ENCODE results near the gene SYS1.

SYS1 gene

DNA sequence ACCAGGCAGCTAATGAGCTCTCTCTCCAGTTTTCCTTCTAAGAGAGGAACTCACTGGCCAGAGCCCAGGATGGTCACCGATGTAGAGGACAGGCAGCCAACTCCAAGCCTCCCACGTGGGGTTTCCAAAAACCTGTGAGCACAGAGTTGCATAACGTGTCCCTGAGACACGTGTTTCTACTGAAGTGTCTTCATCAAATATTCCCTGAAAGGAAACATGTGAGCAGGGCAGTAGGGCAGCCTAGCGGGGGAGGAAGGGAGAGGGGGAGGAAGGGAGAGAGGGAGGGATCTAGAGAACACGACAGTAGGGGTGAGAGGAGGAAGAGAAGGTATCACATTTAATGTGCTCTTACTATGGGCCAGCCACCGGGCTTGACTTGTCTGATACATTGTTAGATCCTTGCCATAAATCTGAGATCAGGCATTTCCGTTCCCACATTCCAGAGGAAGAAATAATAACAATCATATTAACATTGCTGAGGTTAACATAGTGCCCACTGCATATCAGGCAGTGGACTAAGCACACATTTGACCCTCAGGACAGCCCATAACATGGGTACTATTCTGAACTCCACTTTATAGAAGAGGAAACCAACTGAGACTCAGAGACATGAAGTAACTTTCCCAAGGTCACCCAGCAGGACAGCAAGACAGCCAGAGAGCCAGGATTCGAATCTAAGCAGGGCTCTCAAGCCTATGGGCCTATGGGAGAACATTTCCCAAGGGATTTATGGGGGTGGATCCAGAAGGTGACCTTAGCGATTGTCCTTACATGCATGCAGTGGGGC is 4.5 kb upstream of the SYS1 start:
- DNase-seq (ENCODE audit: low spot score): no peak

- DNase-seq (ENCODE audit: low spot score): no peak
Observed at GRCh38 chr20:45359069-45359405, 3.9 kb upstream of the SYS1 start.

DNA sequence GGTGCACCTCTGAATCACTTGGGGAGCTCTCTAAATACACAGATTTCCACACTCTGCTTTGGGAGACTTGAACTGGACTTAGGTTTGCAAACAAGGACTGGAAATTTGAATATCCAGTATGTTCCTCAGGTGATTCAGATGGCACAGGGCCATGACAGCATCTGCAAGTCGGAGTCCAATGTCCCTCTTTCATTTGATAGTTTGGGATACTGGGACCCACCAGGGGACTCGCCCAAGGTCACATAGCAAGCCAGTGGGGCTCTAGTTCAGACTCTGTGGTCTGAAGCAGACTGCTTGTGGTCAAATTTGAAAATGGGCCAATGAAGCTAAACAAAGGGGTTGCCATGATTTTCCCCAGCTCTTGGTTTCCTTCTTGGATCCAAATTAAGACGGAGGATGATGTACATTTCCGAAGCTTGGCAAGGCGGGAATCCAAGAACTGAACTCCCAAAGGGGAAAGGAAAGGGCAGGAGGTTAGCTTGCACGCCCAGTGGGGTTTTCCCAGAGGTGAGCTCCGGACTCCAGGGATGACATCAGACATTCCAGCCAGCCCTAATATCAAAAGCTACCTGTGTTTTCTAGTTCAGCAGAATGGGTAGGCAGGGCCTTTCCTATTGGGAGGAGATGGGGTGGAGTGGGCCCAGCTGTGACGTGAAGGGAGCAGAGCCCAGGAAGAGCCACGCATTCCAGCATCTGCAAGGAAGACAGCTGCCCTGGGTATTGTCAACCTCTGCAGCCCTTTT is 3.4 kb upstream of the SYS1 start:
- no peak for DNase-seq (ENCODE audit: low spot score)

DNA sequence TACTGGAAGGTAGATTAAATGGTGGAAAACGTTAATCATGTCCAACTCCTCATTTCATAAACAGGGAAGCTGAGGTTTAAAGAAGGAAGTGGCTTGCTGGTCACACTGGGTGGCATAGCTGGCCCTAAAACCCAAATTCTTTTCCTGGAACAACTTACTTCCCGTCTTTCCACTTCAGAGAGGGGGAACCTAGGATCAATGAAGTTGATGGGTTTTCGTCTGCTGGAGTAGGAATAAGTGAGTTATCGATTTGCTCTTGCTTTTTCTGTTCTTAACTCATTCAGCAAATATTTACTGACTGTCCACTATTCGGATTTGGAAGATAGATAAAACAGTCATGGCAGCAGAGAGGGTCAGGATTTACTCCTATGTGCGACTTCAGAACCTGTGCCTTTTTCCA is 1.2 kb upstream of the SYS1 start:
- DNase-seq (ENCODE audit: low spot score): no peak

DNA sequence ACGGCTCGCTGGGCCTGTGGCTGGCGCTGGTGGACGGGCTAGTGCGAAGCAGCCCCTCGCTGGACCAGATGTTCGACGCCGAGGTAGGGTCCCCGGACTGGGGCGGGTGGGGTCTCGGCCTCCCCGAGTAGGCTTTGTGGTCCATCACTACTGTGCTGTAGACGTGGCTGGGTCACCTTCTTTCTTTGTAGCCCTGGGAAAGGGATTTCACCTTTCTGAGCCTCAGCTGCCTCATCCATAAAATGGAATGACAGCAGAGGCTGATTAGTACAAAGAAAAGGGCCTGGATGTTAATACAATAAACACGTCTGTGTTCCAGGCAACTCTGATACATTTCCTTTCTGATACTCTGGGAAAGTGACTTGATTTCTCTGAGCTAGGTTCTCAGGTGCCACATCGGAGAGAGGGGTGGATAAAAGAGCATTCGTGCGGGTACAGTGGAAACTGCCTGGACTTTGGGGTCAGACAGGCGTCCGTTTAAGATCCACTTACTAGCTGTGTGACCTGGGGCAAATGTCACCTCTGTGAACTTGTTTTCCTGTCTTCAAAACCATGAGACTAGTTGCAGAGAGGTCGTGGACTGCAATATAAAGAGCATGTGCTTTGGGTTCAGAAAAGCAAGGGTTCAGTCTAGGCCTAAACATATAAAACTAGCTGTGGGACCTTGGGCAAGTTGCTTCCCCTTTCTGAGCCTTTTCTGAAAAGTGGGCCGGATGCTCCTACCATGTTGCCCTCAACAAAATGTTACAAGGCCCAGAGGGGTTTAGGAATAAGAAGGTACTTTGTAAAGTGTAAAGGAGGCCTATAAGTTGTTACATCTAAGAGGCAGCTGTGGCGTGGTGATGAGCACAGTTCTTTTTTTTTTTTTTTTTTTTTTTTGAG is 896 bp downstream of the SYS1 start:
- DNase-seq (ENCODE audit: low spot score): no peak

GRCh38 chr20:45365444-45365970 is 2.6 kb downstream of the SYS1 start:
- no peak for DNase-seq (ENCODE audit: low spot score)

DNA sequence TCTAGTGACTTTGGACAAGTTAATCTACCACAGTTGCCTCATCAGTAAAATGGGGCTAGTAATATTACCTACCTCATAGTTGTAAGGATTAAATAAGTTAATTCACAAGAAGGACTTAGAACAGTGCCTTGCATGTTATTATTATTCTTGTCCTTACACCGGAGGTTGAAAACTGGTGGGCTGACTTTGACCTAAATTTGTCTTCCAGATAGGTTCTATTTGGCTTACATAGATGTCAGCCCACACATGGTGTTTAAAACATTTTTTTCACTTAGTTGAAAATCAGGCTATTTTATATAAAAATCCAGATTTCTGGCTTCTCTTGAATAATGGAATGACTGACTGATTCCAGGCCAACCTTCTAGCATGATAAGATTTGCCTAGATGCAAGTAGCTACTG is 3.2 kb downstream of the SYS1 start:
- DNase-seq (ENCODE audit: low spot score): no peak

- DNase-seq (ENCODE audit: low spot score): no peak
Observed at GRCh38 chr20:45366631-45367030, 3.7 kb downstream of the SYS1 start.

- DNase-seq (ENCODE audit: low spot score): no peak
Observed at GRCh38 chr20:45367126-45367525, 4.2 kb downstream of the SYS1 start.

- DNase-seq (ENCODE audit: low spot score): peak; percentile 43
Observed at GRCh38 chr20:45368221-45368980, 5.4 kb downstream of the SYS1 start.

DNA sequence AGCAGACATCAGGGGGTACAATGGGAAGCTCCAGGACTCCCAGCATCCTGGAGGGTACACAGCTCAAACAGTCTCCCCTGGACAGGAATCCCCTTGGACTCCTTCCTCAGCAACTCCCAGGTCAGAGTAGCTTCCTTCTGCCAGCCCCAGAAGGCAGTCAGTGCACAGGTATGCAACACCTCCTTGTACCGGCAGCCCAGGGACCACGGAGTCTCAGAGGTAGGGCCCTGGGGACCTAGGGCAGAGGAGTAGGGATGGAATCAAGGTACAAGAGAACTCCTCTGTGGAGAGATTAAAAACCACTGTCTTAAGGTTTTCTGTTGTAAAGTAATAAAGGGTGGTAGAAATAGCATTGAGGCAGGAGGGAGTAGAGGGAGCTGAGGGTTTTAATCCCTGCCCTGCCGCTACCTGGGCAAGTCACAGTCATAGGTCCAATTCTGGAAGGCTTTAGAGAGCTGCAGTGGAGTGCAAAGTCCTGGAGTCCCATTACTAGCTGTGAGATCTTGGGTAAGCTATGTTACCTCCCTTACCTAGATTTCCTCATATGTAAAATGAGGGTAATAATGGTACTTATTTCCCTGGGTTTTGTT is 7.7 kb downstream of the SYS1 start:
- DNase-seq (ENCODE audit: low spot score): no peak

- DNase-seq (ENCODE audit: low spot score): no peak
Observed at GRCh38 chr20:45372241-45372640, 9.3 kb downstream of the SYS1 start.

DNA sequence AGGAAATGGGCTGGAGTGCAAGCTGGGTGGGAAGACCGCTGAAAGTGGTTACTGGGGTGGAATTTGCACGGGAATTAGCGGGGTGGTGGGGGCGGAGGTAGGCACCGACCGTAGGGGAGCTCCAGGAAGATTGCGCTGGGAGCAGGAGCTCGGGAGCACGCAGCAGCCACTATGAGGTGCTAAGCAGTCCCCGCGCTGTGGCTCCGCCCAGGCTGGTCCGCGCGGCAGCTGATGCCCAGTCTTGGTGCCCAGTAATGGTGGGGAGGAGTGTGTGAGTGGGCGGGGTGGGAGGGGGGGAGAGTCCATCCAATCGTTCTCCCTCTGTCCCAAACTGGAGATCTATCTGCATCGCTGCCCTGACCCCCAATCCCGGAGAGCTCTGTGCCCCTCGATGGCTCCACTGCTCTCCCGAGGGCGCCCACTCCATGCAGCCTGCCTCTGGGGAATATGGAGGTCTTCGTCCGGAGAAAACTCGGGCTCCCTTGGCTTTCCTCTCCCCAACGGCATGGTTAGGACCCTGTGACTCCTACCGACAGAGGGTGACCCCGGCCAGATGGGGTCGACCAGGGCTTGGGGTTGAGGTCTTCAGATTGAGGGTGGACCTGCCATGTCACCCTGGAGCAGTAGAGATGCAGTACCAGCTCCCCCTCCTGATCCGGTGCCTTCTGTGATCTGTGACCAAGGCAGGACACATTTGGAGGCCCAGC is 9.8 kb downstream of the SYS1 start:
- no peak for DNase-seq (ENCODE audit: low spot score)

- peak; percentile 91 for DNase-seq (ENCODE audit: low spot score)
Observed at GRCh38 chr20:45373353-45374100, 10.6 kb downstream of the SYS1 start.

DNA sequence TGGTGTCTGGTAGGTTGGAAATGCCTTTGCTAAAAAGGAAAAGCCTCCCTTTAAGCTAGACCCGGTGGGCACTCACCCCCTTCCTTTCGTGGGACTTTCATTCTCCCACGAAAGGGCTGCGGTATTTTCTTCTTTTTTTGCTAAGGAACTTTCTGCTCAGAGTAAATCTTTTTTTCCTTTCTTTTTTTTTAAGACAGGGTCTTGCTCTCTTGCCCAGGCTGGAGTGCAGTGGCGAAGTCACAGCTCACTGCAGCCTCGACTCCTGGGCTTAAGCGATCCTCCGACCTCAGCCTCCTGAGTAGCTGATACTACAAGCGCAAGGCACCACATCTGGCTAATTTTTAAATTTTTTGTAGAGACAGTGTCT is 11.1 kb downstream of the SYS1 start:
- no peak for DNase-seq (ENCODE audit: low spot score)

- DNase-seq (ENCODE audit: low spot score): no peak
Observed at GRCh38 chr20:45374966-45375365, 12.0 kb downstream of the SYS1 start.

- no peak for DNase-seq (ENCODE audit: low spot score)
Observed at GRCh38 chr20:45377269-45377668, 14.3 kb downstream of the SYS1 start.

- no peak for DNase-seq (ENCODE audit: low spot score)
Observed at GRCh38 chr20:45378191-45378590, 15.2 kb downstream of the SYS1 start, which contains the start of gene TP53TG5. Gene TP53TG5, minus strand, starts transcription at chr20:45378325. Its CDS starts 89 bp downstream, at chr20:45378236.

DNA sequence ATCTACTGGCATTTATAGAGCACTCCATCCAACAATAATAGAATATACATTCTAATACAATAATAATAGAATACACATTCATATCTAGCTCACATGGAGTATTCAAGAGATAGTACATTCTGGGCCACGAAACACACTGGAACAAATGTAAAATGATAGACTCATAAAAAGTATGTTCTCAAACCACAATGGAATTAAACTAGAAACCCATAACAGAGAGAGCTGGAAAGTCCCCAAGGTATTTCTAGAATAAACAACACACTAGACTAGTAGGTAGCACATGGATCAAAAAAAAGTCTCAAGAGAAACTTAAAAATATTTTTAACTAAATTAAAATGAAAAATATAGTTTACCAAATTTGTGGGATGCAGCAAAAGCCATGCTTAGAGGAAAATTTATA is 24.3 kb downstream of the SYS1 start:
- no peak for DNase-seq (ENCODE audit: low spot score)

DNA sequence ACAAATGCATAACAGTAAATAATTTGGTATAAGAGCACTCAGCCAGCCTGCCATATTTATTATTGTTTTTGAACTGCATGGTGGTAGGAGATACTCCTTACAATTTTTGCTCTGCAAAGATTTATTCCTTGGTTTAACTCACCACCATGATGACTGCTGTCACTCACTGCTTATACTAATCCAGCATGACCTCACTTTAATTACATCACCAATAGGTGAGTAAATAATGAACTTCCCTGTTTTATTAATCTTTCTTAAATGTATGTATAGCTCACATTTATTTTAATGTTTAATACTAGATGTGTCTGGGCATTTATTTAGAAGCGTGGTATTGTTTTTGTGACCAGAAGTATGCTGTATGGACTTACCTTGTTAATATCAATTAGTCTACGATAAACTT is 28.0 kb downstream of the SYS1 start:
- no peak for DNase-seq (ENCODE audit: low spot score)

Data from CD4-positive, alpha-beta T cell treated with Interleukin-15 for 4 hours (primary cell).